GM19463 (cell line): ENCODE measurements around the gene MBD3.
A peak's percentile ranks its signal among the peaks of the same experiment; 100 is the strongest.

Experiments
- ATAC-seq: cut with Tn5 transposase; IDR thresholded peaks from one replicate; pipeline ENCODE4 v1.9.1; 2021; ENCODE audit warnings: mild to moderate bottlenecking, moderate library complexity; ENCODE audit not compliant: unreplicated experiment

The MBD3 gene

DNA sequence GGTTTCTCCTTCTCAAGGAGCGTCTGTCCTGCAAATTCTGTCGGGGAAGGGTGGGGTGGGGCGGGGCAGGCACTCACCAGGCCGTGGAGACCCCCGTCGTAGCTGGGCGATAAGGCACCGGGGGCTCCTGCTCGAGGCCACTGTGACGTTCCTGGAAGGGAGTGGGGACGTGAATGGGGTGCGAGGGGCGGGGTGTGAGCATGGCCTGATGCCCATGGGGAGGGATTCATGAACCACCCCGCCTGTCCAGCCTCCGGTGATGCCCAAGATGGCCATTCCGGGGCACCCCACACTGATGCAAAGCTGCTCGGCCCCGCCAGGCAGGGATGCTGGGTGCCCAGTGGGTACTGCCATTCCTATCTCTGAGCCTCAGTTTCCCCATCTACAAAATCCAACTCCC is 27.0 kb upstream of the MBD3 start:
- ATAC-seq, result no peak

- ATAC-seq, result no peak
These were observed 26.4 kb upstream of the MBD3 start for GRCh38 chr19:1619094-1619439.

DNA sequence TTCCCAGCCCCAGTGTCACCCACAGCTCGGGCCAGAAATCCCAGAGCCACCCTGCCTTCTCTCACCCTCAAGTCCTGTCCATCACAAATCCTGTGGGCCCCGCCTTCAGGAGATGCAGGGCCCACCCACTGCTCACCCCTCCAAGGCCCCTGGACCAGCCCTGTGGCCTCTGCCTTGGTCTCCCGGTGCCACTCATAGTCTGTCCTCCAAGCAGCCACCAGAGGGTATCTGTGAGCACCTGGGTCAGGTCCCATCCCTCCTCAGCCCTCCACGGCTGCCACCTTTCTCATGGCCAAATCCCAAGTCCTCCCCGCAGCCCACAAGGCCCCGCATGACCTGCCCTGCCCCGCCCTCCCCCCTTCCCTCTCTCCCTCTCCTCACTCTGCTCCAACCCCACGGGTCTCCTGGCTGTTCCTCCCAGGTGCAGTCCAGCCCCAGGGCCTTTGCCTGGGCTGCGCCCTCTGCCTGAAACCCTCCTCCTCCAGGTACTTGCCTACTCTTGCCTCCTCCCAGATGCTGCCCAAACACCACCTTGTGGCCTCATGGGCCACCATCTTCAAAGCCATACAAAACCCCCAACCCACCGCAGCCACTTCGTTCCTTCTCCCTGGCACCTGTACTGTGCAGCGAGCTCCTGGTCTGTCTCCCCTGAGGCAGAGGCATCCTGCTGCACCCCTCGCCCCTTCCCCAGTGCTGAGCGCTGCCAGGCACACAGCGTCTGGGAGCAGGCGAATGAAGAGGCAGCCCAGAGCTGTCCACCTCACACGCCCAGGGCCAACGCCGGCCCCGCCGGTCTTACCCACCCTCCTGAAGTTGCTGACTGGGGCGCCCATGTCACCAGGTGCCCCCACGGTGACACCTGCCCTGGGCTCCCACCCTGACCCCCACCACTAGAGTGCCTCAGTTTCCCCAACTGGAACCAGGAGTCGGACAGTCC is 25.8 kb upstream of the MBD3 start:
- no peak for ATAC-seq

DNA sequence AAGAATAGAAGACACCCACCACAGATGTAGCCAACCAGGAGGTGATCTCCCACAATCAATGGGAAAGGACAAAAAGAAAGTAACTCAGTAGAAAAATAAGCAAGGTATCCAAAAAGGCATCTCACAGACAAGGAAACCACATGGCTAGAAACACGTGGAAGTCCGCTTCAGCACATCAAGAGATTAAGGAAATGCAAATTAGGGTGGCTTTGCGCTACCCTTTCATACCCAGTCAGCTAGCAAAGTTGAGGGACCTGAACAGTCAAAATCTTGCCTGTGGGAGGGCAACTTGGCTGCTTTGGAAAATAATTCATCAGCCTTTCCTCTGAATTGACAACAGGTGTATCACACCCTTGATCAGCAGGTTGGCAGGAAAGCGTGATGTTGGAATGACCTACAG is 24.2 kb upstream of the MBD3 start:
- no peak for ATAC-seq

GRCh38 chr19:1616396-1616795 is 23.7 kb upstream of the MBD3 start:
- no peak for ATAC-seq

DNA sequence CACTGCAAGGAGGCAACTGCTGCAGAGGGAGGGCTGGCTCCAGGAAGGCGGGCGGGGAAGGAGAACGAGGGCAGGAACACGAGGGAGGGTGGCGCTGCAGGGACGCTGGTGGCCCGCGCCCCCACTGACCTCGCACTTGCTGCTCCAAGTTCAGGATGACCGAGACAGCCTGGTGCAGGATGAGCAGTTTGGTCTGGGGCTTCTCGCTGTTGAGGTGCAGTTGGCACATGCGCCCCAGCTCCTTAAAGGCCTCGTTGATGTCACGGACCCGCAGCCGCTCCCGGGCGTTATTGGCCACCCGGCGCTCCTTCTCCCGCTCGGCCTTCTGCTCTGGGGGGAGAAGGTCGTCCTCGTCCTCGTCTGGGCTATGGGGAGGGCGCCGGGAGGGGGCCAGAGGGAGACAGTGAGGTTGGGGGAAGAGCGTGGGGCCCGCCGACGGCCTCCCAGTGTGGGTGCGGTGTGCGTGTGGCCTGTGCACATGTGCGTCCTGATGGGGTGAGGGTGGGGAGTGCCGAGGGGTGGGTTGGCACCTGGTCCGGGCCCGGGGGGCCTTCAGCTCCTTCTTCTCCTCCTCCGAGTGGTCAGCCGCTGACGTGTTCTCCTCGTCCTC is 22.6 kb upstream of the MBD3 start:
- ATAC-seq, result no peak

- ATAC-seq, result no peak
These were observed 21.3 kb upstream of the MBD3 start for GRCh38 chr19:1613808-1614570.

- no peak for ATAC-seq
These were observed 20.5 kb upstream of the MBD3 start for GRCh38 chr19:1613146-1613545.

- no peak for ATAC-seq
These were observed 19.7 kb upstream of the MBD3 start for GRCh38 chr19:1612114-1613086.

DNA sequence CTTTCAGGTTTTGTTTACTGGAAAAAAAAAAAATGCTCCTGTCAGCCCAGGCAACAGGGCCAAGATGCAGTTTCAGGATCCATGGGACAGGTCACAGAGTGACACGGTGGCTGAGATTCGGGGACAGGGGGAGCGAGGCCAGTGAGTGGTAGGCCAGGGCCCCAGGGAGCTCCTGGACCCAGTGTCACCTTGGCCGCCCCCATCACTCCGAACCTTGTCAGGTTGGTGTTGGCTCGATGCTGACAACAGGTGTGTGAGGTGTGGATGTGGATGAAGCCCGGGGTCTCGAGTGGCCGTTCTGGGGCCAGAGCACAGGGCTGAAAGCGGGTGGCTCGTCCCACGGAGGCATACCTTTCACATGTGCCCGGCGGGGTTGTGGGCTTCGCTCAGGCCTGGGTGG is 18.7 kb upstream of the MBD3 start:
- no peak for ATAC-seq

GRCh38 chr19:1610579-1610978 is 17.9 kb upstream of the MBD3 start:
- ATAC-seq, result no peak

- ATAC-seq, result no peak
These were observed 17.2 kb upstream of the MBD3 start for GRCh38 chr19:1609680-1610474.

DNA sequence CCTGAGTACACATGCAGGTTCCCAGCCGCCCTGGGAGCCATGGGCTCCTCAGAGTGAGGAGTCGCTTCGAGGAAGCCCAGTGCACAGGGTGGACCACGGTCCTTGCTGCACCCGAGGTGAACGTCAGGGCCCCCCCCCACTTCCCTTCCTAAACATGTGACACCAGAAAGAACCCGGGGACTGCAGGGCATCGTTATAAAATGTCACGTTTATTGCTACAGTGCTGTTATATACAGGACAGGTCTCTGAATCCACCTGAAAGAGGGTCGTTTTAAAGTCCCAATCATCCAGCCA is 16.4 kb upstream of the MBD3 start:
- ATAC-seq, result no peak

DNA sequence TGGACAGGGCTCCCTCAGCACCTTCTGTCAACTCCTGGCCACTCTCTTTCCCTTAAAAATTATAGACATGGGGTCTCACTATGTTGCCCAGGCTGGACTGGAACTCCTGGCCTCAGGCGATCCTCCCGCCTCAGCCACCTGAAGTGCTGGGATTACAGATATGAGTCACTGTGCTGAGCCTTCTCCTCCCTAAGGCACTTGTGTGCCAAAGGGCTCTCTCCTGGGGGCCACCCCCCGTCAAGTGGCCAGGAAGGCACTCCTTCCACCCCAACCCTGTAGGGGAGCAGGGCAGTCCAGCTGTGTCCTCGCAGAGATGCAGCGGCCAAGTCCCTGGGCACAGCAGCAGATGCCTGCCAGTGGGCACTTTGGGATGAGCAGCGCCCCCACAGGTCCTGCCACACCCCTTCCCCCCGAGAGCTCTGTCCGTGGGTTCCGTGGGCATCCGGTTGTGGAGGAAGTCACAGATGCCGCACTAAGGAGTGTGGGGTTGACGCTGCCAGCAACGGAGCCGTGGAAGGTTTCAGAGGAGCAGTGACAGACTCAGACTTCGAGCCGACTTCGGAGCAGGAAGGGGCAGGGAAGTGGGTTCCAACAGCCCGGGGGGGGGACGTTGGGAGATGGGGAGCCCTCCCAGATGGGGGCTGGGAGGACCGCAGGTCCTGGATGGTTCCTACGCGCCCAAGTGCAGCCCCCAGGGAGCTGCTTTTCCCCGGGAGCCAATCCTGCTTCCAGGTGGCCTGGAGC is 15.9 kb upstream of the MBD3 start:
- no peak for ATAC-seq

DNA sequence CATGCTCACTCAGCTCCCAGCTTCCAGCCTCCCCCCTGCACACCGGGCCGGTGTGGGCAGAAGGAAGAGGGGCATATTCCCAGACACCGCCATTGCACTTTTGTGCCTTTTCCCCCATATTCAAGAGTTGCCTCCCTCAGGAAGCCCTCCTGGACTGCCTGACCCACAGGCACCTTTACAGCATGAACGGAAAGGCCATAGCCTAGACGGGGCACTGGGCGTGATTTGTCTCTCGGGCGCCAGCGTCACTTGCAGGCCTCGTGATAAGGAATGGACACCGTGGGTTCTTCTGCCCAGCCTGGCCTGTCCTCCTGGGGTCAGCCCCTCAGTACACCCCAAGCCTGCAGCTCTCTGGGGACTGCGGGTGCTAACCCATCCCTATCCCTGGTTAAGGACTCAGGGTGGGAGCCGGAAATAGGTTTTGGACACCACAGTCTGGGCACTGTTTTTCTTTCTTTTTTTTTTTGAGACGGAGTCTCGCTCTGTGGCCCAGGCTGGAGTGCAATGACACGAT is 13.5 kb upstream of the MBD3 start:
- ATAC-seq, result no peak

- peak; percentile 87 for ATAC-seq
These were observed 12.8 kb upstream of the MBD3 start, which contains the start of gene UQCR11 for GRCh38 chr19:1605236-1606137. TSS of gene UQCR11 (minus strand) at chr19:1605462. CDS start at chr19:1605409, 53 bp downstream.

DNA sequence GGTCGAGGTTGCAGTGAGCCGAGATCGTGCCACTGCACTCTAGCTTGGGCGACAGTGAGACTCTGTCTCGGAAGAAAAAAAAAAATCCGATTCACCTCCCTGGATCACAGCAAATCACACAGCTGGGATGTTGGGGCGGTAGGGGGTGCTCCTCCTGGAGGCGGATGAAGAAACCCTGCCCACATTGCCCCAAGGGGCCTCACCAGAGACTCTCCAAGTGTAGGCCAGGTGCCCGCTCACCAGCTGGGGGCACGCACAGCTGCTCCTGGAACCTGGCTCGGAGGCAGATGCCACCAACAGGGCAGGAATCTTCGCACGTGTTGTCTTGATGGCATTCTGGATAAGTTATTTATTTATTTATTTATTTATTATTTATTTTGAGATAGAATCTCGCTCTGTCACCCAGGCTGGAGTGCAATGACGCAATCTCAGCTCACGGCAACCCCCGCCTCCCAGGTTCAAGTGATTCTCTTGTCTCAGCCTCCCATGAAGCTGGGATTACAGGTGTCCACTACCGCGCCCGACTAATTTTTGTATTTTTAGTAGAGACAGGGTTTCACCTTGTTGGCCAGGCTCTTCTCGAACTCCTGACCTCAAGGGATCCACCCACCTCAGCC is 9.5 kb upstream of the MBD3 start:
- ATAC-seq, result no peak
